Measurements from ENCODE around the gene TMEM214. TPM values are rescaled to one million over a fixed set of nuclear protein-coding genes. Genes with fewer than 3 reads are reported as not detected.
A peak's percentile ranks its signal among the peaks of the same experiment; 100 is the strongest.

TMEM214 gene
- total RNA-seq, 2 donors from 2014 or later, result 21.0 to 41.0 TPM

DNA sequence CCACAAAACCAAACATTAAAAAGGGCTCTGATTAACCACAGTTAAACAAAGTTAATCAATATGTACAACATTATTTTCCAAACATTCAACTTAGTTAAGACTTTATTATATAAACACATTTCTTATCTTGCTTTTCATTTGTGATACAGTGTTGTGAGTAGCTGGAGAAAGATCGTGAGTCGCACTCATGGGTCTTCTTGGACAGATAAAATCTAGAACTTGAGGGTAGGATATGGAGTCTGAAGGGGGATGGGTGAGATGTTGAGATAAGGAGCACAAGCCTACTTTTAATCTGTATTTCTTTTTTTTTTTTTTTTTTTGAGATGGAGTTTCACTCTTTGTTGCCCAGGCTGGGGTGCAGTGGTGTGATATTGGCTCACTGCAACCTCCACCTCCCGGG is 22.6 kb upstream of the TMEM214 start:
- peaks cover 0 to 16% of the 10 kb centered on the region in 2 donors for H3K4me1 ChIP-seq
- no peak for DNase-seq (ENCODE audit: low spot score)
- H3K27ac ChIP-seq, result no peak overlapping the region

DNA sequence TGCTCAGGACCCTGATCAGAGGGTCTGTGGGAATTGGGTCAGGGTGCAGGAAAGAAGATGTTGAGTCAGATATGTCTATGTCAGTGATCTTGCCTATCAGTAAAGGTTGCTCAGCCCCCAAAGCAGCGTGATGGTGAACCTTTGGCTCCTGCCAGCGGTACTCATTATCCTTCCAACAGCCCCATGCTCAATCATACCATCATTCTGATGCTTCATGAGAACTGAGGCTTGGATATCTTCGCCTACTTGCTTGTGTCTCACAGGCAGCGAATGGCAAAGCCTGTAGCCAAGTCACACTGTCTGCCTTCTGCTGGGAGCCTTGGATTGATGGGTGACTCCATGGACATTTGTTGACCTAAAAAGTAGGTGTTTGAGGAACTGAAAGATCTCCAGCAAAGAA is 19.0 kb upstream of the TMEM214 start:
- Histone ChIP-seq H3K4me3 (no peak overlapping the region), H3K36me3 (no peaks in the 10 kb centered on the region), H3K9me3 (no peaks in the 10 kb centered on the region), H3K27me3 (no peaks in the 10 kb centered on the region), H3K27ac (no peak overlapping the region), H3K4me1 (peaks cover 0 to 34% of the 10 kb centered on the region in 2 donors)
- DNase-seq (ENCODE audit: low spot score), result no peak
- TF ChIP-seq, protein P1, sequence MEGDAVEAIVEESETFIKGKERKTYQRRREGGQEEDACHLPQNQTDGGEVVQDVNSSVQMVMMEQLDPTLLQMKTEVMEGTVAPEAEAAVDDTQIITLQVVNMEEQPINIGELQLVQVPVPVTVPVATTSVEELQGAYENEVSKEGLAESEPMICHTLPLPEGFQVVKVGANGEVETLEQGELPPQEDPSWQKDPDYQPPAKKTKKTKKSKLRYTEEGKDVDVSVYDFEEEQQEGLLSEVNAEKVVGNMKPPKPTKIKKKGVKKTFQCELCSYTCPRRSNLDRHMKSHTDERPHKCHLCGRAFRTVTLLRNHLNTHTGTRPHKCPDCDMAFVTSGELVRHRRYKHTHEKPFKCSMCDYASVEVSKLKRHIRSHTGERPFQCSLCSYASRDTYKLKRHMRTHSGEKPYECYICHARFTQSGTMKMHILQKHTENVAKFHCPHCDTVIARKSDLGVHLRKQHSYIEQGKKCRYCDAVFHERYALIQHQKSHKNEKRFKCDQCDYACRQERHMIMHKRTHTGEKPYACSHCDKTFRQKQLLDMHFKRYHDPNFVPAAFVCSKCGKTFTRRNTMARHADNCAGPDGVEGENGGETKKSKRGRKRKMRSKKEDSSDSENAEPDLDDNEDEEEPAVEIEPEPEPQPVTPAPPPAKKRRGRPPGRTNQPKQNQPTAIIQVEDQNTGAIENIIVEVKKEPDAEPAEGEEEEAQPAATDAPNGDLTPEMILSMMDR (IDR thresholded peaks at IDR 0.05), result no peak

More for the DNA sequence above, 22.6 kb upstream of the TMEM214 start:
- H3K4me3 ChIP-seq, result no peak overlapping the region
- TF ChIP-seq, protein P1 (IDR thresholded peaks at IDR 0.05), result no peak
- no peaks in the 10 kb centered on the region for H3K27me3 ChIP-seq
- H3K36me3 ChIP-seq, result no peaks in the 10 kb centered on the region
- no peaks in the 10 kb centered on the region for H3K9me3 ChIP-seq

DNA sequence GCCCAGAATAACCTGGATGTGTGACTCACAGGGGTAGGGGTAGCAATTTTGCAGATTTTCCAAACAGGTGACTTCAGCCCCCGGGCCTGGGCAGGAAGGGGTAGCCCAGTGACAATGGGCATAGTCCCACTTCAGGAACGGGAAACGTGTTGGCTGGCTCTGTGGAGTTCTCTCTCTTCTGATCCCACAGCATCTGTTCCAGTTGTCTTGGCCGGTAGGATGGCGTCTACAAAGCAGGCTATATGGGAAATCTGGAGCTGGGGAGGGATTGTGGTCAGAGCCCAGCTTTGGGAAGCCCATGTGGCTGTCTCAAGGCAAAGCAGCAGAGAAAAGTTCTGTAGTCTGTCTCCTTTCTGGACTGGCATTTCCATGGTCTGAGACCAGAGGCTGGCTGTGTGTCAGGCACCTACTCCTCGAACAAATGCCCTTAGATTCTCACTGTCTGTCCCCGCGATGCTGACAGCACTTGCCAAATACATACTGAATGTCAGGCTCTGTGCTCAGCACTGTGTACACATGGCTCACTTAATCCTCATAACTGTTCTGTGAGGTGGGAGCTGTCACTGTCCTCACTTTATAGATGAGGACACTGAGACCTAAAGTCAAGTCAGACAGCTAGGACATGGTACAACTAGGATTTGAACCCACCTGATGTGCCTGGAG is 17.9 kb upstream of the TMEM214 start:
- H3K27ac ChIP-seq, result no peak overlapping the region
- peaks cover 0 to 40% of the 10 kb centered on the region in 2 donors for H3K4me1 ChIP-seq
- TF ChIP-seq, protein P1 (IDR thresholded peaks at IDR 0.05), result no peak
- DNase-seq (ENCODE audit: low spot score), result no peak
- H3K4me3 ChIP-seq, result no peak overlapping the region
- no peaks in the 10 kb centered on the region for H3K9me3 ChIP-seq
- H3K36me3 ChIP-seq, result no peaks in the 10 kb centered on the region
- no peaks in the 10 kb centered on the region for H3K27me3 ChIP-seq

DNA sequence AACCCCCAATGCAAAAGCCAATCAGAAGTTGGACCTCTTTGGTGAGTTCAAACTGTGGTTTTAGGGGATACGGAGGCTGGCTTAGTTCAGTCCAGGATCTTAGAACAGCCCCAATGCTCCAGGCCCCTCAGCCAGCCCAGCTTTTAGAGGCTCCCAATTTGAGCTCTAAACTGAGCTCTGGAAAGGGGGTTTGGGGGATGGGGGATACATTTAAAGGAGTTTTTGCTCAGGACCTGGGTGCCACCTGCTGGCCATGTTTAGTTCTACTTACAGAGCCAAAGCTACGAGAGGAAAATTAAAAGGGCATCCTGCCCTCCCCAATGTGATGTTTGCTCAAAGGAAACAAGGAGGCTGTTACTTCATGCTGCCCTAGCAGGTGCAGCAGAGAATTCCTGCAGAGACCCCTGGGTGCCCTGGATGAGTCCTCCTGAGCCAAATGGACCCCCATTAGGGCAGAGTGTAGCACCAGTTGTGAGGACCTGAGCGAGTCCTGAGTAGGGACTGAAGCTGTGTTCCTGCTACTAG is 15.9 kb upstream of the TMEM214 start:
- no peaks in the 10 kb centered on the region for H3K27me3 ChIP-seq
- no peaks in the 10 kb centered on the region for H3K36me3 ChIP-seq
- peak; percentile 66 for DNase-seq (ENCODE audit: low spot score)
- H3K9me3 ChIP-seq, result no peaks in the 10 kb centered on the region
- H3K27ac ChIP-seq, result no peak overlapping the region
- TF ChIP-seq, protein P1 (IDR thresholded peaks at IDR 0.05), result peak; percentile 50 to 80
- no peak overlapping the region for H3K4me3 ChIP-seq
- H3K4me1 ChIP-seq, result peaks cover 0 to 51% of the 10 kb centered on the region in 2 donors

DNA sequence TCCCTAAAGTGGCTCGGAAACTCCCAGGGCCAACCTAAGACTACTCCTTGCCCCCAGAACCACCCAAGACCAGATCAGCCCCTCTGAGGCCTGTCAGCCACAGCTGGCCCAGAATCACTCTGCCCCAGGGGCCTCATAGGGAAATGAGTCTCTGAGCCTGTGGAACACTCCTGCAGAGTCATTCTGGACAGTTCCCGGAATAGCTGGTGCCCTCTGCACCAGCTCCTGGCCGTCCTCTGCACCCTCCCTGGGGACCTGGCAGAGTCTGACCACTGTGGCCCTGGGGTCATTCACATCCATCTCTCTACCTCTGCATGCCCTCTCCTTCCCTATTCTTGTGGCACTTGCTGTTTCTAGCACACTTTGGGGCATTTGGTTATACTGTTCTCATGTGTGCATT is 14.6 kb upstream of the TMEM214 start:
- Histone ChIP-seq H3K4me3 (no peak overlapping the region), H3K9me3 (no peaks in the 10 kb centered on the region), H3K4me1 (peaks cover 0 to 51% of the 10 kb centered on the region in 2 donors), H3K36me3 (peaks cover 6% of the 10 kb centered on the region), H3K27me3 (no peaks in the 10 kb centered on the region), H3K27ac (no peak overlapping the region)
- TF ChIP-seq, protein P1 (IDR thresholded peaks at IDR 0.05), result no peak
- DNase-seq (ENCODE audit: low spot score), result no peak
